Islet precursor cell (in vitro differentiated cells): ENCODE data around the gene C13orf46.
"Not testable (repeated sequence)": the region's sequence is repeated elsewhere in the genome, so short reads cannot be mapped to it uniquely, and the experiment has no call there.

Source experiments
- DNase-seq: peaks from one replicate; pipeline ENCODE4 v3.0.0-alpha.2; 2018

The C13orf46 gene

DNA sequence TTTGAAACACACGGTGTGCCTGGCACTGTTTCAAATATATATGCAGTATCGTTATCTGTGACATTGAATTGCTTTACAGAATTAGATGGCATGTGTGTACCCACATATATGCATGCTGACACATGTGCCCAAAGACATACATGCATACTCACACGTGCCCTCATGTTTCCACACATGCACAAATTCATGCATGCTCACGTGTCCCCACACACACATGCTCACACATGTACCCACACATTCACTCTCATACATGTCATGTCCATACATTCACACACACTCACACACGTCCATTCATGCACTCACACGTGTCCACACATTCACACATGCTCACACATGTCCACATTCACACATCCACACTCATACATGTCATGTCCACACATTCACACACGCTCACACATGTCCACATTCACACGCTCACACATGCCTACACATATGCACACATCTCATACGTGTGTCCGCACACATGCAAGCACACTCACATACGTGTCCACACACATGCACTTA, 17.9 kb upstream of the C13orf46 start:
- DNase-seq: no peak

DNA sequence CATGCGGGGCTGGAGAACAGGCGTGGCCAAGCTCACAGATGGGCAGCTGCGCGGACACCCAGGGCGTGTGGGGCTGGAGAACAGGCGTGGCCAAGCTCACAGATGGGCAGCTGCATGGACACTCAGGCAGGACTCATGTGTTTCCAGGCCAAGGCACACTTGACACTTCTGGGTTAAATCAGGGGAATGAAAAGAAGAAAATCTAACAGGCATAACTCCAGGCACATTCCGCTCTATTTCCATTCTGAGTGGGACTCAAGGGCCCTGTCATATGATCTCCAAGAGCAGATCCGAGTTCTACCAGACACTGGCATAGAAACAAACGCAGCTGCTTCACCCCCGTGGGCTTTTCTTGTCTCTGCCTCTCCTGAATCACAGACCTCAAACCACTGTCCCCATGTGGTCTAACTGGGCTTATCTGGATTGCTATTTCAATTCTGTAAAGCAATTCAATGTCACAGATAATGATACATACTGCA, 17.4 kb upstream of the C13orf46 start:
- DNase-seq: no peak

DNA sequence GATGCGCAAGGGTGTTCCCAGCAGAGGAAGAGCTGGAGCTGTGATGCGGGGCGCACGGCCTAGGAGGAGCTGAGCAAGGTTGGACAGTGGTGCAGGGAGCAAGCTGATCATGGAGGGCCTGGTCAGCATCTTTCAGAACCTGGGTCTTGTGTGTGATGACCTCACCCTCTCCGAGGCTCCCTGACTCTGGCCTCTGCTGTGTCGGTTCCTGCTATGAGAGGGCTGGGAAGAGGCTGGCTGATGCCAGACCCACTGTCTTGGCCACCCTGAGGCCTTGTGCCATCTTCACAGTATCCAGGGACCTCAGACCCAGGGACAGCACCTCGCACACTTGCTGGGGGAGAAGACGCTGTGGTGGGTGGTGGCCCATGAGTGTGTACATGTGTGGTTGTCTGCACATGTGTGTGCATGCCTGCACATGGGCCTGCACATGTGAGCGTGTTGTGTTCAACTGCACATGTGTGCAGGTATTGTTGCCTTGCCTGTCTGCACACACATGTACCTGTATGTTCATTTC, 16.5 kb upstream of the C13orf46 start:
- no peak for DNase-seq

DNA sequence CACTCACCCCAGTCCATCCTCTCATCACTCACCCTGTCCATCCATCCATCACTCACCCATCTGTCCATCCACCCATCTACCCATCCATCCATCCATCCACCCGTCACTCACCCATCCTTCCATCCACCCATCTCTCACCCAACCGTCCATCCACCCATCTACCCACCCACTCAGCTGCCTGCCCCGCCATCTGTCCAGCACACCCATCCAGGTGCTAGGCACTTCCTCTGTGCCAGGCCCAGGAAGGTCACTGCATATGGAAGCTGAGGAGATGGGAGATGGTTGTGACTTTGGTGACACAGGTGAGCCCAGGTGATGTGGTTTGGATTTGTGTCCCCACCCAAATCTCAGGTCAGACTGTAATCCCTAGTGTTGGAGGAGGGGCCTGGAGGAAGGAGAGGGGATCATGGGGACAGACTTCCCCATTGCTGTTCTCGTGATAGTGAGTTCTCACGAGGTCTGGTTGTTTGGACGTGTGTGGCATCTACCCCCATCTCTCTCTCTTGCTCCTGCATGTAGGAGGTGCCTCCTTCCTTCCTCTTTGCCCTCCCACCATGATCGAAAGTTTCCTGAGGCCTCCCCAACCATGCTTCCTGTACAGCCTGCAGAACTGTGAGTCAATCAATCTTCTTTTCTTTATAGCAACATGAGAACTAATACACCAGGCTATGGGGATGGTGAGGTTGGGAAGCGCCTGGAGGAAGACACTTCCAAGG, 15.9 kb upstream of the C13orf46 start:
- no peak for DNase-seq

DNA sequence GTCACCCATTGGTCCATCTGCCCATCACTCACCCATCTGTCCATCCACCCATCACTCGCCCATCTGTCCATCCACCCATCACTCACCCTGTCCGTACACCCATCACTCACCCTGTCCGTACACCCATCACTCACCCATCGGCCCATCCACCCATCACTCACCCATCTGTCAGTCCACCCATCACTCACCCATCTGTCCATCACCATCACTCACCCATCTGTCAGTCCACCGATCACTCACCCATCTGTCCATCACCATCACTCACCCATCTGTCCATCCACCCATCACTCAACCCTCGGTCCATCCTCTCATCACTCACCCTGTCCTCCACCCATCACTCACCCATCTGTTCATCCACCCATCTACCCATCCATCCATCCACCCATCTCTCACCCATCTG, 15.0 kb upstream of the C13orf46 start:
- not testable (repeated sequence) for DNase-seq

DNA sequence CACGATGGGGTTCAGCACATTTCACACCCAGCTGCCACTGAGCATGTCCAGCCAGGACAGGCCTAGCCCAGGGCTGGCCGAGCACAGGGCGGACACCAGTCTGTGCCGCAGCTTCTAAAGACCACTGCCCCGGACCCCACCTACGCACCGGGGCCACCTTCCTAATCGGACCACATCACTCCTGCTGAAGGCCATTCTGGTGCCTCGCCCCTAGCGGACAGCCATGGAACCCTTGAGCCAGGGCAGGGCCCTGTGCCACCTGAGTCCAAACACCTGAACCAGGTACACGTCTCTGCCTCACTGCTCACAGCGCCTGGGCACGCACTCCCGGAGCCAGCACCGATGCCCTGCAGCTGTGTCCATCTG, 8.4 kb upstream of the C13orf46 start:
- no peak for DNase-seq

DNA sequence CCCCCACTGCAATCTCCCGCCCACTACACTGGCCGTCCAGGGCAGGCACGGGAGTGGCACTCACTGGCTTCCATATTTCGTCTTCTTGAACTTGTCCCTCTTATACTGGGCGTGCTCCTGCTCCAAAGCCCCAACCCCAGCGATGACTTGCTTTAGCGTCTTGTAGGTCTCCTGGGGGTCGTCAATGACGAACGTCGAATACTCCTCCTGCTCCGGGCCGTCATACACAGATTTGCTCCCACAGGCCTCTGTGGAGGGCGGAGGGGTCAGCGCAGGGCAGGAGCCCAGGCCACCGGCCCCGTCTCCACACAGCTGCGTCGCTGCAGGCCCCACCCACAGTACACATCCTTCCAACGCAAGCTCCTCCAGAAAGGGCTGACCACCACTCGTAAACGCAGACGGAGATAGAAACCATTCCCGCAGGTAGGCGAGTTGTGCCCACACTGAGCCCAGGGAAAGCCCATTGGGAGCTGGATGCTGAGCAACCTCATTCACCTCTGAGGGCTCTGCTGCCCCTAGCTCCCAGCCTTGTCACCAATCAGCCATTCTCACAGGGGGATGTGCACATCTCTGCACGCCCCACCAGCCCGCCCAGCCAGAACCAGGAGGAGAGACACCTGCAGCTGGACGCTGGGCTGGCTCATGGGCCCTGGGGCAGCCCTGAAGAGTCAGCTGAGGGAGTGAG, 7.9 kb upstream of the C13orf46 start:
- no peak for DNase-seq

DNA sequence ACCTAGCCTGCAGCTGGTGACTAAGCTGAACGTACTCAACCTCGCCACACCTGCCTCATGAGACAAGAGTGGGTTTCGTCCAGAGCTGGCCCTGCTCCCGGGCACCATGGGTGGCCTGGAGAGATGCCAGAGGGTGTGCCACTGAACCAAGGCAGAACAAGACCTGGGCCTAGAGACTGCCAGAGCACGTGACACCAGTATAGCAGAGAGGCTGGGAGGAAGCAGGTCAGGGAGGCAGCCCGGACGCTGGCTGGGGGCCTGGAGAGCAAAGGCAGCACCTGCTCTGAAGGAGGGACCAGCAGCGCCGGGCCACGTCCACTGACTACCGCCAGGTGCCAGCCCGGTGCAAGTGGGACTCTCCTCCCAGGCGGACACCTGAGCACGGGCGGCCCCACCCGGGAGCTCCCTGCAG, 7.3 kb upstream of the C13orf46 start:
- no peak for DNase-seq

DNA sequence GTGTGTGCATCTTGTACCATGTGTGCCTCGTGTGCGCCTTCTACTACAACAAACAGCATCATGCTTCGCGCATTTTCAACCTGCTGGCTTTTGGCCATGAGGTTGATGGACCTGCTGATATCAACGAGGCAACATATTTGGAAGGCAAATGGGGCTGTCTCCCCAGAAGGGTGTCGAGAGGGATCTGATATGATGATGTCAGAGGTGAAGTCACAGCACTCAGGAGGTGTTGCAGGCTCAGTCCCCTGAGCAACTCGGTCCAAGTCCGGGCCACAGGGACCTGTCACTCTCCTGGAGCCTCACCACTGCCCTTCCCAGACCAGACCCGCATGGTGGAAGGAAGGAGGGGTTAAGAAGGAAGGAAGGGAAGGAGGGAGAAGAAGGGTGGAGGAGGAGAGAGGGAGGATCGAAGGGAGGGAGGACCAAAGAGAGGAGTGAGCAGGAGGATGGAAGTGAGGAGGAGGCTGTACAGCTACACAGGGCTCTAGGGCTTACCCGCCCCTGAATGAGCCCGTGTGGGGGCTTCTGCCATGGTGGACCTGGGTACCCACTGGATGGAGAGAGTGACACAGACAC, 6.7 kb upstream of the C13orf46 start:
- DNase-seq: no peak

DNA sequence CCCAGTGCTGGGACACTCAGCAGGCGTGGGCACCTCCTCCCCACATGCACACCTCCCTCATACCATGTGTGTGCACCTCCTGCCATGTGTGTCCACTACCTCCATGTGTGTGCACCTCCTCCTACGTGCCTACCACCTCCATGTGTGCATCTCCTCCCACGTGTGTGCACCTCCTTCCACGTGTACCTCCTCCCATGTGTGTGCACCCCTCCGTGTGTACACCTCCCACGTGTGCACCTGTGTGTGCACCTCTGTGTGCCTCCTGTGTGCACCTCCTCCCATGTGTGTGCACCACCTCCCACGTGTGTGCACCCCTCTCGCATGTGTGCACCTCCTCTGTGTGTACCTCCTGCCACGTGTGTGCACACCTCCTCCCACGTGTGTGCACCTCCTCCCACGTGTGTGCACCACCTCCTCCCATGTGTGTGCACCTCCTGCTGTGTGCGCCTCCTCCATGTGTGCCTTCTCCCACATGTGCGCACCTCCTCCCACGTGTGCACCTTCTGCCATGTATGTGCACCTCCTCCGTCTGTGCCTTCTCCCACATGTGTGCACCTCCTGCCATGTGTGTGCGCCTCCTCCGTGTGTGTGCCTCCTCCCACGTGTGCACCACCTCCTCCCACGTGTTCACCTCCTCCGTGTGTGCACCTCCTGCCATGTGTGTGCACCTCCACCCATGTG, 6.1 kb upstream of the C13orf46 start:
- no peak for DNase-seq

DNA sequence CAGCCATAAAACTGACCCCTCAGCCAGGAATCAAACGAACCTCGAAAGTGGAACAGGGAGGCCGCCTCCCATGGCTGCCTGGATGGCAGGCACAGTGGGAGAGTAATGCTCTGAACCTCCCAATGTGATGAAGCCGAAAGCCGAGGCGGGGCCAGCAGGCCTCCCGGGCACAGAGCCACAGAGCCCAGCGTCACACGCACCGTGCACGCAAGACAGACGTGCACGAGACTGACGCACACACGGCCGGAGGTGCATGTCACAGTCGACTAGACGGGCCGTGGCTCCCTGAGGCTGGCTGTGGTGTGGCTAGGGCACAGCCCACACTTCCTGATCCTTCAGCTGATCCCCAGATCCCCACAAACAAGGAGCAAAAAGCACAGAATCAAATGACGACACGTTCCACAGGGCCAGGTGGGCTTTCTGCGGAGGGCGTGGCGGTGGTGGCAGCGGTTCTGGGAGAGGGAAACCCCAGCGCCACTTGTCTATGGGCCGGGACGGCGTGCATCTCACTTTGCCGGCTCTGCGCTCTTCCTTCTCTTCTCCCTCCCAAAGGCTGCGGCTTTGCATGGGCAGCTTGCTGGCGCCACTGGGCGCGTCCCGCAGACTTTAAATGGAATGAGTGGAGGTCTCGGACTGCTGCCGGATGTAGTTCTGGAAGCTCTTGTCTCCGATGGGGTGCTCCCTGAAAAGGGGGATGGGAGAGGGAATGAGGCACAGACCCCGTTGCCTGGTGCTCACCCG, 5.0 kb upstream of the C13orf46 start:
- no peak for DNase-seq

DNA sequence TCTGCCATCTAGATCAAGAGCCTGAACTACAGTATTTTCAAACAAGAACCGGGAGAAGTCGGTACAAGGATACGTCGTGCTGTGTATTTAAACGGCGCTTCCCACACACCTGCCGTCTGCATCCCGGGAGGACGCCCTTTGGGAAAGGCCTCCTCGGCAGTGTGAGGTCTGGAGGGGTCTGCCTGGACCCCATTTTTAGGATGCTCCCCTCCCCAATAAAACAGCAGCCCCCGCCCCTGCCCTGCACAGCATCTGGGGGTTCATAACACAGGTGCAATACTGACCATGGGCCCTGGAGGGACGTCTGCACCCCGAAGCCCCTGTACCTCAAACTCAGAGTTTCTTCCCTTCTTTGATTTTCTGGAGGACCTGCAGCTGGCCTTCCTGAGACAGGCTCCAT, 4.1 kb upstream of the C13orf46 start:
- no peak for DNase-seq

DNA sequence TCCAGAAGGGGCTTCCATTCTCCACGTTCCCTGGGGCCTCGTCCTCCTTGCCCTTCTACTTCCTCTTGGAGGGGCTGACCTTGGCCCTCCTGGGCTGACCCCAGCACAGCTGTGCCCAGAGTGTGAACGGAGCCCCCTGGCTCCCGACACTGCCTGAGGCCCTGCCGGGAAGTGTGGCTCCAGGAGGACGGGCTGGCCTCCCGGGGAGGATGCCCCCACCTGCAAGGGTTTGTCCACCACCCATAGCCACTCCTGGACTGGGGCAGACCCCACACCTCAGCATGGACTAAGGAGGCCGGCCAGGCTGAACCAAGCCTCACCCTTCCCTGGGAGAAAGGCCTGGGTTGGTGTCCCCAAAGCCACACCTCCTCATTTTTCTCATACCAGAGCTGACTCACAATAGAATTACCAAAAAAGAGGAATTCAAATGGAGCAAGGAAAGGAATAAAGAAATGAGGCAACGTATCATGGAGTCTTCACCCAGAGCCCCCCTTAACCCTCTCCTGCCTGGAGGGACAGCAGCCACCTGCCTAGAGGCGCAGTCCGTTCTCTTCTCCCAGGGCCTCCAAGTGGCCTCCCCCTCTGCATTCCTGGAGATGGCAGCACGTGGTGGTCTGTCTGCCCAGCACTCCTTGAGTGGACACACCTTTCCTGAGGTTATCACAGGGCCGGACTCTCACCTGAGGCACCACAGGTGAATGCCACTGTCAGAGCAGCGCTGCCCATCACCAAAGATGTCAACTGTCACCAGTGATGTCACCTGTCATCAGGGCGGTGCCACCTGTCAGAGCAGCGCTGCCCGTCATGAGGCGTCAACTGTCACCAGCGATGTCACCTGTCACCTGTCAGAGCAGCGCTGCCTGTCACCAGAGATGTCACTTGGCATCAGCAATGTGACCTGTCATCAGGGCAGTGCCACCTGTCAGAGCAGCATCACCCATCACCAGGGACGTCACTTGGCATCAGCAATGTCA, 3.1 kb upstream of the C13orf46 start:
- DNase-seq: no peak

DNA sequence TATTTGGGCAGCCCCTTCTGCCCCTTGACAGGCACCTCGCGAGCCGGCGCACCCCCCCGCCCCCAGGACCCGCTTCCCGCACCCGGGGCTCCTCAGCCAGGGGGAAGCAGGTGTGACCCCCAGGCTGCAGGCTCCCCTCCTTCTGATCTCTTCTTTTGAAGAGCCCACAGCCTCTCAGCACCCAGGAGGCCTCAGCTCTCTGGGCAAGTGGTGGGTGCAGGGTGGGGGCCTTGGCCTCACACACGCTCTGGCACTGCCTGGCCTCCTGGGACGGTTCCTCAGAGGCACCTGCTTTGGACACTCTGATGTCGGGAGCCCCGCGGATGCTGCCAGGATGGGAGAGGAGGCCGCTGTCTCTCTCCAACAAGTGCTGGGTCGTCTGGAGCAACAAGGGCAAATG, 1.5 kb upstream of the C13orf46 start:
- DNase-seq: no peak

DNA sequence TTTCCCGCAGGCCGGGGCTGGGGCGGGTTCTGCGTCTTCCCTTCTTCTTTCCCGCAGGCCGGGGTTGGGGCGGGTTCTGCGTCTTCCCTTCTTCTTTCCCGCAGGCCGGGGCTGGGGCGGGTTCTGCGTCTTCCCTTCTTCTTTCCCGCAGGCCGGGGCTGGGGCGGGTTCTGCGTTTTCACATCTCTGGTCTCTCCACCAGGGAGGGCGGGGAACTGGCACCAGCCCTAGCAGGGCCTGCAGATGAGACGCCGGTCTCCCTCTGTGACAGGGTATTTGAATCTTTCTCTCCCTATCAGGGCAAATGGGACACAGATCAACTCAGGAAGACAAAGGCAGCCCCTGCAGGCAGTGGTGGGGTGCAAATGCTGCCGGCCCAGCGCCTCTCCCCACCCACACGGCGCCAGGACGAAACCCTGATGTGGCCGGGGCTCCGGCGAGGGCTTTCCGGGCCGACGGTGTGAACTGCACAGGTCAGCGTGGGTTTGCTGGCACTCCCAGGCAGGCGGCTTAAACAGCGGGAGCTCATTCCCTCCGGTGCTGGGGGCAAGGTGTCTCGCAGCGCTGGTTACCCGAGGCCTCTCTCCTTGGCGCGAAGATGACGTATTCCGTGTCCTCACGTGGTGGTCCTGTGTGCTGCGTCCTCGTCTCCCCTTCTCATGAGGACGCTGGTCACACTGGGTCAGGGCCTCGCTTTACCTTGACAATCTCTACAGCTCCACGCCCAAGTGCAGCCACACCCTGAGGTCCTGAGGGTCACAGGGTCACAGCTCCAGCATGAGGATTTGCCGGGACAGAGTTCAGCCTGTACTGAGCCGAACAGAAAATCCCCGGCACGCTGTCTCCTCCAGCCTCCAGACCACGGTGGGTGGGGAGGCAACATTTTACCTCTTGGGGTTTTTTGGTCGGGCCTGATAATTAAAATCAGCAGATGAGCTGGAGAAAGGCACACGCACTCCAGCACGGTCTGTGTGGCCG, 717 bp upstream of the C13orf46 start:
- DNase-seq: no peak

DNA sequence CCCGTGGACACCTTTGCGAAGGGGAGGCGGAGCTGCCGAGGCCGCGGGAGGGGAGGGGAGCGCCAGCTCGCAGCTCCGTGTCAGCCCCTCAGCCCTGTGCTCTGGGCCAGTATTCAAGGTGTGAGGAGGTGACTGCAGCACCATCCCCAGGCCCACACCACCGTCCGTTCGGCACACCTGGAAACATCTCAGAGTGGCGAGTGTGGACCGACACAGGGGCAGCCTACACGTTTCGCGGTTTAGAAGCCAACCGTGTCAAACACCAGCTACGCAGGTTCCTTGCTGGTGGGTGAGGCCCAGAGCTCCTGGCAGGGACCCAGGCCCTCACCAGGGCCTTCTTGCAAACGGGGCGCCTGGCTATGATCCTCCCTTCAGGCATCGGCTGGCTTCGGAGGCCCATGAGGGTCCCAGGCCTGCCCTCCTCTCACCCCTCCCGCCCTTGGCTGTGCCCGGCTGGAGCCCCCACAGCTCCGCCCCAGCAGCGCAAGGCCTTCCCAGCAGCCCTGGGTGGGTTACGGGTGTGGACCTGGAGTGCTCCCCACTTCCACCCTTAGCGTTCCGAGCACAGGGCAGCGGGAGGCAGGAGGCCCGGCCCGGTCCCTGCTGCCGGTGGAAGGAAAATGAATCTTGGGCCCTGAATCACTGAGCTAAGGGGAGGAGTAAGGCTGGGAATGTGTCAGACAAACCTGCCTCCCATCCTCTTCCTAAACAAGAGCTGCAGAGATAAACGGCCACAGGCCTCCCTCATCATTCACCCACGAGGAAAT, 1.2 kb downstream of the C13orf46 start:
- DNase-seq: no peak

DNA sequence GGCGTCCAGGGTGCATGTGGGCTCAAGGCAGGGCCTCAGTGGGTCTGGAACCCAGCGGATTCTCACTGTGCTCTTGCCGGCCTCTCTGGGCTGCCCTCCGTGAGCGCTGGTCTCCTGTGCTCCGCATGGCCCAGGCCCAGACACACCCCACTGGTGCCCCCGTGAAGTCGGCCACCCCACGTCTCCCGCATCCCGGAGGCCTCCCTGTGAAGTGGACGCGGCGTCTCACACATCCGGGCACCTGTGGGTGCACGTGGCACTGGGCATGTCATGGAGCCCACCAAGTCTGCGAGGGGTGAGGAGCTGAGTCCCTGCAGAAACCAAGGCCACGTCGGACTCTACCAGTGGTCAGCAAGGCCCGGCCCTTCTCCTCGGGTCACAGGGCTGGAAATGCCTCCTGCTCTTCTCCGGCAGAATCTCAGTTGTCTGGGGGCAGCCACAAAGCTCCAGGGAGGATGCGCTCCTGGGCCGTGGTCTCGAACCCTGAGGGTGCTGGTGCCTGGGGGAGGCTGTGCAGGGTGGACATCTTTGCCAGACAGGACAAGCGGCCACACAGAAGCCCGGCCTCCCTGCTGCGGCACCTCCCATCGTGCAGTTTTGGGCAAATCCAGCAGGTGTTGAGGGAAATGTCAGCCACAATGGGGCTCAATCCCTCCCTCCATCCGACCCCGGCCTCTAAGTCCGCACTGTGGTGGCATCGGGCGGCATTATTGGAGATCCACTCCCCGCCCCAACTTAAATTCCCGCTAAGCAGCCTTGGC, 2.2 kb downstream of the C13orf46 start:
- DNase-seq: no peak

DNA sequence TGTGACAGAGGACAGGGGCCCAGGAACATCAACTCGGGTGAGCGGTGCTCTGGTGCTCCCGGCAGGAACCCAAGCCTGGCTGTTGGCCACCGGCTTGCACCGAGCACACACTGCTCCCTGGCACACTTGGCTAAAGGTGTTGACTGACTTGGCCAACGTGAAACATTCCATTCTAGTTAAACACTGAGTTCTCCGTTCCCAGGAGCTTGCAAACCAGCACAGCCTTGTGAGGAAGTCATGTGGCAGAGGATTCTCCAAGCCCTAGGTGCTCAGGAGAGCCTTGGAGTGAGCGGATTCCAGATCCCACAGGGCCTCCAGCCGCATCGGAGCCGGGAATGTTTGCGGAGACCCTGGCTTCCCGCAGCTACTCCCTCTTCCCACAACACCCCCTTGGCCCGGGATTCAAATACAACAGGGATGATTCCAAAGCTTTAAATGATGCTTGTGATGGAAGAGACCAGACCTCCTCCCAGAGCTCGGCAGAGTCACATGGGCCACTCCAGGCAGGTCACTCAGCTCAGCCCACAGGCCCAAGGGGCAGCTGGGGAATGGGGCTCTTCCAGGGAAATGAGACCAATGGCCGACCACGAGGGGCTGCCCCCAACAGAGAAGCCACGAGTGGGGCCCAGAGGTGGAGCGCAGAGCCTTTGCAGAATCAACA, 2.9 kb downstream of the C13orf46 start:
- no peak for DNase-seq
